ENCODE measurements around the gene SLC26A5. TPM values are rescaled to one million over a fixed set of nuclear protein-coding genes. Genes with fewer than 3 reads are reported as not detected.
A peak's percentile ranks its signal among the peaks of the same experiment; 100 is the strongest.
"Not testable (repeated sequence)": the region's sequence is repeated elsewhere in the genome, so short reads cannot be mapped to it uniquely, and the experiment has no call there.

The SLC26A5 gene, protein sequence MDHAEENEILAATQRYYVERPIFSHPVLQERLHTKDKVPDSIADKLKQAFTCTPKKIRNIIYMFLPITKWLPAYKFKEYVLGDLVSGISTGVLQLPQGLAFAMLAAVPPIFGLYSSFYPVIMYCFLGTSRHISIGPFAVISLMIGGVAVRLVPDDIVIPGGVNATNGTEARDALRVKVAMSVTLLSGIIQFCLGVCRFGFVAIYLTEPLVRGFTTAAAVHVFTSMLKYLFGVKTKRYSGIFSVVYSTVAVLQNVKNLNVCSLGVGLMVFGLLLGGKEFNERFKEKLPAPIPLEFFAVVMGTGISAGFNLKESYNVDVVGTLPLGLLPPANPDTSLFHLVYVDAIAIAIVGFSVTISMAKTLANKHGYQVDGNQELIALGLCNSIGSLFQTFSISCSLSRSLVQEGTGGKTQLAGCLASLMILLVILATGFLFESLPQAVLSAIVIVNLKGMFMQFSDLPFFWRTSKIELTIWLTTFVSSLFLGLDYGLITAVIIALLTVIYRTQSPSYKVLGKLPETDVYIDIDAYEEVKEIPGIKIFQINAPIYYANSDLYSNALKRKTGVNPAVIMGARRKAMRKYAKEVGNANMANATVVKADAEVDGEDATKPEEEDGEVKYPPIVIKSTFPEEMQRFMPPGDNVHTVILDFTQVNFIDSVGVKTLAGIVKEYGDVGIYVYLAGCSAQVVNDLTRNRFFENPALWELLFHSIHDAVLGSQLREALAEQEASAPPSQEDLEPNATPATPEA
- total RNA-seq: under 1 TPM in 2 of 4 donors, not detected in 2; 0.20 to 0.42 TPM

GRCh38 chr7:103446049-103446520 is at the start of gene SLC26A5:
Gene SLC26A5 (minus strand): TSS chr7:103446207. CDS start chr7:103421514, 24,693 bp downstream.
- H3K27me3 ChIP-seq: peaks cover 0 to 44% of the 10 kb centered on the region in 2 donors
- no peak for TF ChIP-seq EP300 (IDR thresholded peaks at IDR 0.05)
- no peak for TF ChIP-seq POLR2A (IDR thresholded peaks at IDR 0.05)
- TF ChIP-seq, protein P1, sequence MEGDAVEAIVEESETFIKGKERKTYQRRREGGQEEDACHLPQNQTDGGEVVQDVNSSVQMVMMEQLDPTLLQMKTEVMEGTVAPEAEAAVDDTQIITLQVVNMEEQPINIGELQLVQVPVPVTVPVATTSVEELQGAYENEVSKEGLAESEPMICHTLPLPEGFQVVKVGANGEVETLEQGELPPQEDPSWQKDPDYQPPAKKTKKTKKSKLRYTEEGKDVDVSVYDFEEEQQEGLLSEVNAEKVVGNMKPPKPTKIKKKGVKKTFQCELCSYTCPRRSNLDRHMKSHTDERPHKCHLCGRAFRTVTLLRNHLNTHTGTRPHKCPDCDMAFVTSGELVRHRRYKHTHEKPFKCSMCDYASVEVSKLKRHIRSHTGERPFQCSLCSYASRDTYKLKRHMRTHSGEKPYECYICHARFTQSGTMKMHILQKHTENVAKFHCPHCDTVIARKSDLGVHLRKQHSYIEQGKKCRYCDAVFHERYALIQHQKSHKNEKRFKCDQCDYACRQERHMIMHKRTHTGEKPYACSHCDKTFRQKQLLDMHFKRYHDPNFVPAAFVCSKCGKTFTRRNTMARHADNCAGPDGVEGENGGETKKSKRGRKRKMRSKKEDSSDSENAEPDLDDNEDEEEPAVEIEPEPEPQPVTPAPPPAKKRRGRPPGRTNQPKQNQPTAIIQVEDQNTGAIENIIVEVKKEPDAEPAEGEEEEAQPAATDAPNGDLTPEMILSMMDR (IDR thresholded peaks at IDR 0.05): no peak
- no peak for DNase-seq (ENCODE audit: low spot score in 2 of 2)
- H3K36me3 ChIP-seq: no peaks in the 10 kb centered on the region
- no peaks in the 10 kb centered on the region for H3K9me3 ChIP-seq
- no peak within 1 kb of the TSS for H3K27ac ChIP-seq
- H3K4me3 ChIP-seq: peak within 1 kb of the TSS; percentile 2 to 52 (median 16)
- peaks cover 0 to 20% (median 3%) of the 10 kb centered on the region in 4 donors for H3K4me1 ChIP-seq
- 7 to 31% methylated on average over 5 to 20 of the region's 54 CpGs for WGBS, 2 donors

- Histone ChIP-seq H3K36me3 (peaks cover 0 to 31% (median 0%) of the 10 kb centered on the region in 3 donors), H3K27me3 (no peaks in the 10 kb centered on the region), H3K4me3 (no peak overlapping the region), H3K9me3 (no peaks in the 10 kb centered on the region), H3K4me1 (no peaks in the 10 kb centered on the region), H3K27ac (no peak overlapping the region)
- TF ChIP-seq POLR2A (IDR thresholded peaks at IDR 0.05): no peak
- no peak for TF ChIP-seq EP300 (IDR thresholded peaks at IDR 0.05)
- TF ChIP-seq, protein P1 (IDR thresholded peaks at IDR 0.05): no peak
- 78 to 85% methylated on average over 4 of the region's 4 CpGs for WGBS, 2 donors
- no peak for DNase-seq (ENCODE audit: low spot score in 2 of 2)
These were observed 41.4 kb upstream of the SLC26A5 start for GRCh38 chr7:103487419-103487818.

DNA sequence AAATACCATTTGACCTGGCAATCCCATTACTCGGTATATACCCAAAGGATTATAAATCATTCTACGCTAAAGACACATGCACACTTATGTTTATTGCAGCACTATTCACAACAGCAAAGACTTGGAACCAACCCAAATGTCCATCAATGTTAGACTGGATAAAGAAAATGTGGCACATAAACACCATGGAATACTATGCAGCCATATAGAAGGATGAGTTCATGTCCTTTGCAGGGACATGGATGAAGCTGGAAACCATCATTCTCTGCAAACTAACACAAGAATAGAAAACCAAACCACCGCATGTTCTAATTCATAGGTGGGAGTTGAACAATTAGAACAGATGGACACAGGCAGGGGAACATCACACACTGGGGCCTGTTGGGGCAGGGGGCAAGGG is 40.9 kb upstream of the SLC26A5 start:
- peaks cover 0 to 37% (median 0%) of the 10 kb centered on the region in 3 donors for H3K36me3 ChIP-seq
- H3K4me3 ChIP-seq; H3K9me3 ChIP-seq; H3K27me3 ChIP-seq; DNase-seq (ENCODE audit: low spot score in 2 of 2); H3K4me1 ChIP-seq; H3K27ac ChIP-seq: not testable (repeated sequence)
- WGBS, 2 donors: 93 to 94% methylated on average over 3 of the region's 3 CpGs

- Histone ChIP-seq H3K4me3 (no peak overlapping the region), H3K27me3 (no peaks in the 10 kb centered on the region), H3K4me1 (no peaks in the 10 kb centered on the region), H3K36me3 (peaks cover 0 to 25% (median 0%) of the 10 kb centered on the region in 3 donors), H3K9me3 (no peaks in the 10 kb centered on the region), H3K27ac (no peak overlapping the region)
- 61 to 72% methylated on average over 2 of the region's 2 CpGs for WGBS, 2 donors
- TF ChIP-seq POLR2A (IDR thresholded peaks at IDR 0.05) (no peak), EP300 (IDR thresholded peaks at IDR 0.05) (no peak)
- TF ChIP-seq, protein P1 (IDR thresholded peaks at IDR 0.05): no peak
- DNase-seq (ENCODE audit: low spot score in 2 of 2): no peak
These were observed 34.8 kb upstream of the SLC26A5 start for GRCh38 chr7:103480771-103481170.

DNA sequence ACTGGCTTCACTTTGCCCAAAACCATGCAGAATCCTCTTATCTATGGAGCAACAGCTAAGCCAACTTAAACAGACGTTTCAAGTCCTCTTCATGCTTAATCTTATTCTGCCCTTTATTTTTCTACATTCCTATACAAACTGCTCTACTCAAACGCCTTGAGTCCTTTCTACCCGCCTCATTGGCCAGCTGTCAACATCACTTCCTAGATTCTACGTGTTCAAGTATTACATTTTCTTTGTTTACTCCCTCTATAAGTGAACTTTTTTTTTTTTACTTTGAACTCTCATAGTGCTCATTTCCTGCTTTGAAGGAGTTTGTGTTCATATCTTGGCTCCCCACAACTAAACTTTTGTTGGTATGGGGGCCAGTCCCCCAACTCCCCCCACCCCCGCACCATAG is 28.9 kb upstream of the SLC26A5 start:
- WGBS, 2 donors: 20 to 26% methylated on average over 5 of the region's 5 CpGs
- TF ChIP-seq POLR2A (IDR thresholded peaks at IDR 0.05) (no peak), EP300 (IDR thresholded peaks at IDR 0.05) (no peak)
- TF ChIP-seq, protein P1 (IDR thresholded peaks at IDR 0.05): no peak
- Histone ChIP-seq H3K27me3 (no peaks in the 10 kb centered on the region), H3K4me3 (no peak overlapping the region), H3K27ac (no peak overlapping the region), H3K36me3 (no peaks in the 10 kb centered on the region), H3K4me1 (no peaks in the 10 kb centered on the region), H3K9me3 (no peaks in the 10 kb centered on the region)
- DNase-seq (ENCODE audit: low spot score in 2 of 2): no peak
